Measurements from ENCODE around the gene FMN1.

DNA sequence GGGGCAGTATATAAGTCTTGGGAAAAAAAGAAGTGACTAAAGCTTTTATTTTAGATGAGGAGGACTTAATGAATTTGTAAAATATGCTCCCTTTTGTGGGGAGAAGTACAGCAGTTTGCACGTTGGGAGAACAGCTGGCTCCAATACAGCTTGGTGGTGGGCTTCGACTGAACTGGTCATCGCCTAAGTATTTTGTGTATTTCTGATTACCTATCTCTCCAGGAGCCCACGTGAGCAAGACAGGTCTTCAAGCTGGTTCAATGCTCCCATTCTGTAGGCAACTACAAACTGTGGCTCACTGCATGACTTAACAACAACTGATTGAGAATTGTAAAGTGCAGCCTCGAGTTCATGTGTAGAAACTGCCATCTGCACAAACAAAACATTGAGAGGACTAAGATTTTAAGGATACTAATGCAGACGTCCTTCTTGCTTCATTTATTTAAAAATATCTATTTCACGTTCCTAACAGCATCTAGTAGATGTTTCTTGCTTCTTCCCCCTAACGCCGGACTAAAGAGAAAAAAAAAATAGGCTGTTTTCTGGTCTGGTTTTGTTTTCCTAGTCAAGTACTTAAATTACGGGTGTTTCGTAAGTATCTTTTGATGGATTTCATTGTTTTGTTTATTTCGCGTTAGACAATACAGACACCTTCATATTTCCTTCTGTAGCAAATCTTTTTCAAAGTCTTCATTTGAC is 478.1 kb downstream of the FMN1 start:
- no peak for TF ChIP-seq POLR2A (IDR thresholded peaks at IDR 0.05; ENCODE audit: control extremely low read depth in 1 of 2, low read depth in 2 of 2, low read length in 2 of 2)
- no peak for TF ChIP-seq EP300 (IDR thresholded peaks at IDR 0.05; ENCODE audit: borderline replicate concordance in 1 of 2, low read depth in 2 of 2, low read length in 2 of 2)
- no peak for TF ChIP-seq CBX5 (IDR thresholded peaks at IDR 0.05; ENCODE audit: low read depth, low read length)
- TF ChIP-seq YY1 (IDR thresholded peaks at IDR 0.05; ENCODE audit: low read depth, low read length), result no peak
- TF ChIP-seq TEAD4 (IDR thresholded peaks at IDR 0.05; ENCODE audit: low read depth, low read length), result no peak
- TF ChIP-seq POLR2AphosphoS5 (IDR thresholded peaks at IDR 0.05; ENCODE audit: low read depth, low read length), result no peak
- TF ChIP-seq HDAC2 (IDR thresholded peaks at IDR 0.05; ENCODE audit: borderline replicate concordance in 1 of 2, low read depth in 2 of 2, low read length in 2 of 2), result no peak
